GM23338 (cell line): ENCODE data around the gene QPCTL. TPM values are rescaled to one million over a fixed set of nuclear protein-coding genes. Genes with fewer than 3 reads are reported as not detected.

ENCODE experiments used
- ATAC-seq: fragments of 200-7000 bp; cut with Tn5 transposase; 3 replicates; pipeline ENCODE4 v1.9.1; 2020
- DNase-seq: peaks from one replicate; pipeline ENCODE4 v3.0.0-alpha.2; 2015; ENCODE audit warnings: low spot score
- H2AFZ ChIP-seq: fragments of 200-600 bp; sonication (generic); 2 replicates; pipeline ENCODE4 v1.8.0; 2016; ENCODE audit warnings: antibody characterized with exemption, mild to moderate bottlenecking, moderate library complexity
- H3F3A ChIP-seq: fragments of 200-600 bp; sonication (generic); replicated peaks from 2 replicates; pipeline ENCODE4 v1.8.0; 2017; ENCODE audit warnings: antibody characterized with exemption, mixed run types, low read depth
- H3K27ac ChIP-seq: fragments of 200-600 bp; sonication (generic); 2 replicates; pipeline ENCODE4 v1.6.1; 2016; ENCODE audit warnings: low read depth
- H3K27me3 ChIP-seq: fragments of 200-600 bp; sonication (generic); 2 replicates; pipeline ENCODE4 v1.8.0; 2016; ENCODE audit warnings: mild to moderate bottlenecking, mixed run types, moderate library complexity; ENCODE audit not compliant: insufficient read depth
- H3K36me3 ChIP-seq: fragments of 200-600 bp; sonication (generic); 2 replicates; pipeline ENCODE4 v1.8.0; 2016; ENCODE audit warnings: mild to moderate bottlenecking; ENCODE audit not compliant: insufficient read depth
- H3K4me1 ChIP-seq: fragments of 200-600 bp; sonication (generic); 2 replicates; pipeline ENCODE4 v1.8.0; 2016; ENCODE audit warnings: mild to moderate bottlenecking, moderate library complexity; ENCODE audit not compliant: insufficient read depth
- H3K4me2 ChIP-seq: fragments of 200-600 bp; sonication (generic); 2 replicates; pipeline ENCODE4 v1.7.1; 2017; ENCODE audit warnings: mixed run types
- H3K4me3 ChIP-seq: fragments of 200-600 bp; sonication (generic); 2 replicates; pipeline ENCODE4 v1.6.1; 2016; ENCODE audit warnings: mixed run types
- H3K79me2 ChIP-seq: fragments of 200-600 bp; sonication (generic); replicated peaks from 2 replicates; pipeline ENCODE4 v1.8.0; 2017; ENCODE audit warnings: mild to moderate bottlenecking; ENCODE audit not compliant: insufficient read depth
- H3K9me2 ChIP-seq: fragments of 200-600 bp; sonication (generic); 2 replicates; pipeline ENCODE4 v1.8.0; 2017; ENCODE audit not compliant: insufficient read depth
- H4K20me1 ChIP-seq: fragments of 200-600 bp; sonication (generic); replicated peaks from 2 replicates; pipeline ENCODE4 v1.8.0; 2017; ENCODE audit warnings: mild to moderate bottlenecking; ENCODE audit not compliant: insufficient read depth
- H3K27ac Mint-ChIP-seq: 2 replicates; pipeline ENCODE4 v1.8.0; 2020; ENCODE audit warnings: inconsistent platforms, mild to moderate bottlenecking, moderate library complexity, mixed read lengths
- H3K27me3 Mint-ChIP-seq: 3 replicates; pipeline ENCODE4 v1.8.0; 2022; ENCODE audit warnings: low read depth, mild to moderate bottlenecking, moderate library complexity, mixed read lengths, inconsistent platforms; ENCODE audit not compliant: insufficient read depth, poor library complexity
- H3K36me3 Mint-ChIP-seq: 3 replicates; pipeline ENCODE4 v1.8.0; 2021; ENCODE audit warnings: low read depth, mild to moderate bottlenecking, inconsistent platforms, moderate library complexity, mixed read lengths
- H3K4me1 Mint-ChIP-seq: 3 replicates; pipeline ENCODE4 v1.8.0; 2020; ENCODE audit warnings: mild to moderate bottlenecking, inconsistent platforms, mixed read lengths
- H3K4me3 Mint-ChIP-seq: 3 replicates; pipeline ENCODE4 v1.8.0; 2021; ENCODE audit warnings: moderate library complexity, mild to moderate bottlenecking, inconsistent platforms, mixed read lengths
- H3K9me3 Mint-ChIP-seq: 3 replicates; pipeline ENCODE4 v1.8.0; 2020; ENCODE audit warnings: moderate library complexity, mild to moderate bottlenecking, inconsistent platforms, mixed read lengths
- NANOG ChIP-seq: IDR thresholded peaks from 2 replicates; pipeline ENCODE4 v1.6.1; 2016; ENCODE audit warnings: antibody characterized with exemption, borderline replicate concordance
- POLR2AphosphoS5 ChIP-seq: IDR thresholded peaks from 2 replicates; pipeline ENCODE4 v1.6.1; 2016; ENCODE audit warnings: antibody characterized with exemption, low read depth
- ZNF114 ChIP-seq: fragments of 250-450 bp; sonication (Bioruptor Pico); IDR thresholded peaks from 2 replicates; pipeline ENCODE4 v1.5.0; 2020; ENCODE audit warnings: mild to moderate bottlenecking, moderate library complexity
- polyA plus RNA-seq: library from polyadenylated mRNA; unstranded; fragments of >200 nt; fragmentation: Nextera tagmentation; extraction: Ambion mirVana; gene quantifications from 2 replicates; pipeline ENCODE4 v1.2.1, GENCODE V29; 2016
- total RNA-seq: library from RNA; depleted of rRNA; stranded (reverse); fragments of >200 nt; shearing (Covaris generic); gene quantifications from 2 replicates; pipeline ENCODE4 v1.2.3, GENCODE V29; 2014
- TF ChIP-seq, protein P1 (sequence below): fragments of 250-450 bp; sonication (Bioruptor Pico); IDR thresholded peaks from 2 replicates; pipeline ENCODE4 v1.5.0; 2020; ENCODE audit warnings: mild to moderate bottlenecking, moderate library complexity
- TF ChIP-seq, protein P2 (sequence below): IDR thresholded peaks from 2 replicates; pipeline ENCODE4 v1.6.1; 2016; ENCODE audit warnings: antibody characterized with exemption

Gene QPCTL
- total and polyA plus RNA-seq, 2 experiments from 2014 or later: 10.6 to 26.2 TPM

DNA sequence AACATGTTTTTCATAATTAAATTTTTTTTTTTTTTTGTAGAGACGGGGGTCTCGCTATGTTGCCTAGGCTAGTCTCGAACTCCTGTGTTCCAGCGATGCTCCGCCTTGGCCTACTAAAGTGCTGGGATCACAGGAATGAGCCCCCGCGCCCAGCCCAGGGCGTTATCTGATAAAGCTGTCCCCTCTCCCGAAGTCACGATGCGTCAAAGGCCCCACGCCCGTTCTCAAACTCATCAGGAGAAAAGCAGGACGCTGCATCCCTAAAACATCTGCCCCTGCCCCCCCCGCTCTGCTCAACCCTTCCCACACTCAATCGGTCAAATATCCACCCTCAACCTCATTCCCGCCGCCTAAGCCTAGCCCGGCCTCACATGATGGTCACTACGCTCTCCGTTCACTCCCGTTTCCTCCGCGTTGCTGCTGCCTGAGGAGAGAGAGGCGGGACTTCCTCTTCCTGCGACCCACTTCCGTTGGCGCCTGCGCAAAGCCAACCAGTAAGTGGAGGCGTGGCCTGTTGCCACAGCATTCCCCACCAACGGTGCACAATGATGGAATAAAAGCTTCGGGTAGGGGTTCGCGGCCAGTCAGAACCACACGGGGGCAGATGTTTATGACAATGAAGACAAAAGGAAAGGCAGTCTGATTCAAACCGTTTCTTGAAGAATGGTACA is 815 bp upstream of the QPCTL start, which contains the start of gene SNRPD2:
SNRPD2 (minus strand) TSS at position 438 of the 671 bp plus-strand sequence; CDS start at position 373, 65 bp downstream.
- no peak within 1 kb of the TSS for H2AFZ ChIP-seq
- H3K36me3 Mint-ChIP-seq: peaks cover 59% of the 10 kb centered on the region
- peak within 1 kb of the TSS; percentile 86 for H3K27ac ChIP-seq
- peaks cover 14% of the 10 kb centered on the region for H3K27me3 Mint-ChIP-seq
- H3K4me1 ChIP-seq: peaks cover 9% of the 10 kb centered on the region
- H3K4me1 Mint-ChIP-seq: peaks cover 4% of the 10 kb centered on the region
- peaks cover 22% of the 10 kb centered on the region for H4K20me1 ChIP-seq
- H3K4me2 ChIP-seq: peak within 1 kb of the TSS; percentile 100
- no peaks in the 10 kb centered on the region; the same call in 1 of the 3 replicates for H3K9me3 Mint-ChIP-seq
- peak; percentile 98 for DNase-seq
- H3K79me2 ChIP-seq: peaks cover 31% of the 10 kb centered on the region
- peaks cover 31% of the 10 kb centered on the region for H3K36me3 ChIP-seq
- H3K27ac Mint-ChIP-seq: peak within 1 kb of the TSS; percentile 99
- ATAC-seq: peak; percentile 66
- H3K4me3 Mint-ChIP-seq: peak within 1 kb of the TSS; percentile 95
- peak; percentile 100 for TF ChIP-seq POLR2AphosphoS5
- no peak for TF ChIP-seq ZNF114 (CRISPR knock-in tag)
- TF ChIP-seq, protein P1, sequence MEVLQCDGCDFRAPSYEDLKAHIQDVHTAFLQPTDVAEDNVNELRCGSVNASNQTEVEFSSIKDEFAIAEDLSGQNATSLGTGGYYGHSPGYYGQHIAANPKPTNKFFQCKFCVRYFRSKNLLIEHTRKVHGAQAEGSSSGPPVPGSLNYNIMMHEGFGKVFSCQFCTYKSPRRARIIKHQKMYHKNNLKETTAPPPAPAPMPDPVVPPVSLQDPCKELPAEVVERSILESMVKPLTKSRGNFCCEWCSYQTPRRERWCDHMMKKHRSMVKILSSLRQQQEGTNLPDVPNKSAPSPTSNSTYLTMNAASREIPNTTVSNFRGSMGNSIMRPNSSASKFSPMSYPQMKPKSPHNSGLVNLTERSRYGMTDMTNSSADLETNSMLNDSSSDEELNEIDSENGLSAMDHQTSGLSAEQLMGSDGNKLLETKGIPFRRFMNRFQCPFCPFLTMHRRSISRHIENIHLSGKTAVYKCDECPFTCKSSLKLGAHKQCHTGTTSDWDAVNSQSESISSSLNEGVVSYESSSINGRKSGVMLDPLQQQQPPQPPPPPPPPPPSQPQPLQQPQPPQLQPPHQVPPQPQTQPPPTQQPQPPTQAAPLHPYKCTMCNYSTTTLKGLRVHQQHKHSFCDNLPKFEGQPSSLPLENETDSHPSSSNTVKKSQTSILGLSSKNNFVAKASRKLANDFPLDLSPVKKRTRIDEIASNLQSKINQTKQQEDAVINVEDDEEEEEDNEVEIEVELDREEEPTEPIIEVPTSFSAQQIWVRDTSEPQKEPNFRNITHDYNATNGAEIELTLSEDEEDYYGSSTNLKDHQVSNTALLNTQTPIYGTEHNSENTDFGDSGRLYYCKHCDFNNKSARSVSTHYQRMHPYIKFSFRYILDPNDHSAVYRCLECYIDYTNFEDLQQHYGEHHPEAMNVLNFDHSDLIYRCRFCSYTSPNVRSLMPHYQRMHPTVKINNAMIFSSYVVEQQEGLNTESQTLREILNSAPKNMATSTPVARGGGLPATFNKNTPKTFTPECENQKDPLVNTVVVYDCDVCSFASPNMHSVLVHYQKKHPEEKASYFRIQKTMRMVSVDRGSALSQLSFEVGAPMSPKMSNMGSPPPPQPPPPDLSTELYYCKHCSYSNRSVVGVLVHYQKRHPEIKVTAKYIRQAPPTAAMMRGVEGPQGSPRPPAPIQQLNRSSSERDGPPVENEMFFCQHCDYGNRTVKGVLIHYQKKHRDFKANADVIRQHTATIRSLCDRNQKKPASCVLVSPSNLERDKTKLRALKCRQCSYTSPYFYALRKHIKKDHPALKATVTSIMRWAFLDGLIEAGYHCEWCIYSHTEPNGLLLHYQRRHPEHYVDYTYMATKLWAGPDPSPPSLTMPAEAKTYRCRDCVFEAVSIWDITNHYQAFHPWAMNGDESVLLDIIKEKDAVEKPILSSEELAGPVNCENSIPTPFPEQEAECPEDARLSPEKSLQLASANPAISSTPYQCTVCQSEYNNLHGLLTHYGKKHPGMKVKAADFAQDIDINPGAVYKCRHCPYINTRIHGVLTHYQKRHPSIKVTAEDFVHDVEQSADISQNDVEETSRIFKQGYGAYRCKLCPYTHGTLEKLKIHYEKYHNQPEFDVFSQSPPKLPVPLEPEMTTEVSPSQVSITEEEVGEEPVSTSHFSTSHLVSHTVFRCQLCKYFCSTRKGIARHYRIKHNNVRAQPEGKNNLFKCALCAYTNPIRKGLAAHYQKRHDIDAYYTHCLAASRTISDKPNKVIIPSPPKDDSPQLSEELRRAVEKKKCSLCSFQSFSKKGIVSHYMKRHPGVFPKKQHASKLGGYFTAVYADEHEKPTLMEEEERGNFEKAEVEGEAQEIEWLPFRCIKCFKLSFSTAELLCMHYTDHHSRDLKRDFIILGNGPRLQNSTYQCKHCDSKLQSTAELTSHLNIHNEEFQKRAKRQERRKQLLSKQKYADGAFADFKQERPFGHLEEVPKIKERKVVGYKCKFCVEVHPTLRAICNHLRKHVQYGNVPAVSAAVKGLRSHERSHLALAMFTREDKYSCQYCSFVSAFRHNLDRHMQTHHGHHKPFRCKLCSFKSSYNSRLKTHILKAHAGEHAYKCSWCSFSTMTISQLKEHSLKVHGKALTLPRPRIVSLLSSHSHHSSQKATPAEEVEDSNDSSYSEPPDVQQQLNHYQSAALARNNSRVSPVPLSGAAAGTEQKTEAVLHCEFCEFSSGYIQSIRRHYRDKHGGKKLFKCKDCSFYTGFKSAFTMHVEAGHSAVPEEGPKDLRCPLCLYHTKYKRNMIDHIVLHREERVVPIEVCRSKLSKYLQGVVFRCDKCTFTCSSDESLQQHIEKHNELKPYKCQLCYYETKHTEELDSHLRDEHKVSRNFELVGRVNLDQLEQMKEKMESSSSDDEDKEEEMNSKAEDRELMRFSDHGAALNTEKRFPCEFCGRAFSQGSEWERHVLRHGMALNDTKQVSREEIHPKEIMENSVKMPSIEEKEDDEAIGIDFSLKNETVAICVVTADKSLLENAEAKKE (CRISPR knock-in tag): no peak
- TF ChIP-seq NANOG: no peak
- TF ChIP-seq, protein P2, sequence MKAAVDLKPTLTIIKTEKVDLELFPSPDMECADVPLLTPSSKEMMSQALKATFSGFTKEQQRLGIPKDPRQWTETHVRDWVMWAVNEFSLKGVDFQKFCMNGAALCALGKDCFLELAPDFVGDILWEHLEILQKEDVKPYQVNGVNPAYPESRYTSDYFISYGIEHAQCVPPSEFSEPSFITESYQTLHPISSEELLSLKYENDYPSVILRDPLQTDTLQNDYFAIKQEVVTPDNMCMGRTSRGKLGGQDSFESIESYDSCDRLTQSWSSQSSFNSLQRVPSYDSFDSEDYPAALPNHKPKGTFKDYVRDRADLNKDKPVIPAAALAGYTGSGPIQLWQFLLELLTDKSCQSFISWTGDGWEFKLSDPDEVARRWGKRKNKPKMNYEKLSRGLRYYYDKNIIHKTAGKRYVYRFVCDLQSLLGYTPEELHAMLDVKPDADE: peak; percentile 61; the same call in 1 of the 2 replicates
- H3K27me3 ChIP-seq: no peaks in the 10 kb centered on the region
- peak within 1 kb of the TSS; percentile 91 for H3K4me3 ChIP-seq
- peaks cover 11% of the 10 kb centered on the region; the same call in 1 of the 2 replicates for H3F3A ChIP-seq
- no peaks in the 10 kb centered on the region for H3K9me2 ChIP-seq
